IPS DF 4.7 (cell line): ENCODE results near the gene PHF19.

Source experiments
- DNase-seq: peaks from one replicate; pipeline ENCODE4 v3.0.0-alpha.2; 2013; ENCODE audit warnings: low spot score; ENCODE audit errors: extremely low read depth

PHF19 gene

GRCh38 chr9:120855827-120856670 is 20.9 kb downstream of the PHF19 start:
- DNase-seq: no peak

GRCh38 chr9:120854596-120855327 is 22.2 kb downstream of the PHF19 start:
- no peak for DNase-seq

- no peak for DNase-seq
These were observed 23.8 kb downstream of the PHF19 start for GRCh38 chr9:120853198-120853597.

GRCh38 chr9:120852240-120853010 is 24.6 kb downstream of the PHF19 start:
- no peak for DNase-seq

- DNase-seq: no peak
These were observed 25.5 kb downstream of the PHF19 start for GRCh38 chr9:120851449-120851848.

- no peak for DNase-seq
These were observed 26.7 kb downstream of the PHF19 start for GRCh38 chr9:120850315-120850714.

- DNase-seq: no peak
These were observed 30.1 kb downstream of the PHF19 start for GRCh38 chr9:120846906-120847305.

- no peak for DNase-seq
These were observed 30.6 kb downstream of the PHF19 start for GRCh38 chr9:120846251-120846889.

- DNase-seq: no peak
These were observed 31.7 kb downstream of the PHF19 start for GRCh38 chr9:120845255-120845654.

- peak; percentile 95 for DNase-seq
These were observed 34.1 kb downstream of the PHF19 start, which contains the start of gene PSMD5 for GRCh38 chr9:120842685-120843485. TSS of gene PSMD5 (minus strand) at chr9:120842922. CDS start at chr9:120842909, 13 bp downstream.

GRCh38 chr9:120841930-120842684 is 34.9 kb downstream of the PHF19 start:
- no peak for DNase-seq

GRCh38 chr9:120839146-120839545 is 37.8 kb downstream of the PHF19 start:
- no peak for DNase-seq

- no peak for DNase-seq
These were observed 39.1 kb downstream of the PHF19 start for GRCh38 chr9:120837921-120838320.

GRCh38 chr9:120833325-120833724 is 43.7 kb downstream of the PHF19 start:
- DNase-seq: no peak

GRCh38 chr9:120832807-120833206 is 44.2 kb downstream of the PHF19 start:
- DNase-seq: no peak

- DNase-seq: no peak
These were observed 46.1 kb downstream of the PHF19 start for GRCh38 chr9:120830865-120831264.

GRCh38 chr9:120830151-120830550 is 46.8 kb downstream of the PHF19 start:
- DNase-seq: no peak

GRCh38 chr9:120829650-120830049 is 47.3 kb downstream of the PHF19 start:
- DNase-seq: no peak

- DNase-seq: no peak
These were observed 56.9 kb downstream of the PHF19 start for GRCh38 chr9:120820095-120820494.

GRCh38 chr9:120818595-120818994 is 58.4 kb downstream of the PHF19 start:
- DNase-seq: no peak
